Upper lobe of right lung (tissue), 1 donor: Measurements from ENCODE around the gene FRK. TPM values are rescaled to one million over a fixed set of nuclear protein-coding genes. Genes with fewer than 3 reads are reported as not detected.

ENCODE experiments used
- ATAC-seq: fragments of 200-7000 bp; cut with Tn5 transposase; one replicate; pipeline ENCODE4 v1.9.1; 2020; ENCODE audit warnings: mild to moderate bottlenecking, moderate library complexity
- DNase-seq: peaks from one replicate; pipeline ENCODE4 v3.0.0-alpha.2; 2020
- H3K27ac ChIP-seq: fragments of 200-600 bp; one replicate; pipeline ENCODE4 v1.8.0; 2022
- H3K27me3 ChIP-seq: fragments of 200-600 bp; one replicate; pipeline ENCODE4 v1.8.0; 2022; ENCODE audit warnings: mild to moderate bottlenecking
- H3K36me3 ChIP-seq: fragments of 200-600 bp; one replicate; pipeline ENCODE4 v1.8.0; 2022
- H3K4me1 ChIP-seq: fragments of 200-600 bp; one replicate; pipeline ENCODE4 v1.8.0; 2022
- H3K4me3 ChIP-seq: fragments of 200-600 bp; one replicate; pipeline ENCODE4 v1.8.0; 2022; ENCODE audit warnings: mild to moderate bottlenecking
- H3K9me3 ChIP-seq: fragments of 200-600 bp; one replicate; pipeline ENCODE4 v1.8.0; 2022
- CTCF ChIP-seq: fragments of 200-600 bp; IDR thresholded peaks from one replicate; pipeline ENCODE4 v1.8.0; 2022; ENCODE audit warnings: antibody characterized with exemption
- intact Hi-C: fragments of 100-400 bp; cut with DNase I; formaldehyde crosslinking; loops from one replicate; pipeline ENCODE4 v1.11.0; 2022
- total RNA-seq: library from RNA; stranded (reverse); fragmentation: NEBNext Ultra II Directional; extraction: Animal tissue kit (Norgen Biotek cat#: 25700); gene quantifications from one replicate; pipeline ENCODE4 v1.2.1, GENCODE V29; 2021
- donor health status: DM: no; HTN: yes; CAD: no; lungs with severe emphysema.

Gene FRK
- total RNA-seq, 1 donor from 2014 or later = 7.2 TPM

GRCh38 chr6:115899730-115900282 lies 160.9 kb downstream of the FRK start:
- Histone ChIP-seq H3K36me3 (no peaks in the 10 kb centered on the region), H3K4me1 (no peaks in the 10 kb centered on the region), H3K9me3 (no peaks in the 10 kb centered on the region), H3K27ac (no peak overlapping the region), H3K4me3 (no peak overlapping the region), H3K27me3 (no peaks in the 10 kb centered on the region)
- intact Hi-C loops = no loop called here
- no peak for DNase-seq
- no peak for TF ChIP-seq CTCF
- ATAC-seq = no peak

GRCh38 chr6:115898246-115898645 lies 162.4 kb downstream of the FRK start:
- no peaks in the 10 kb centered on the region for H3K4me1 ChIP-seq
- intact Hi-C loops = no loop called here
- no peak overlapping the region for H3K4me3 ChIP-seq
- H3K36me3 ChIP-seq = no peaks in the 10 kb centered on the region
- H3K27me3 ChIP-seq = no peaks in the 10 kb centered on the region
- no peak for ATAC-seq
- DNase-seq = no peak
- TF ChIP-seq CTCF = no peak
- H3K27ac ChIP-seq = no peak overlapping the region
- no peaks in the 10 kb centered on the region for H3K9me3 ChIP-seq

- intact Hi-C loops = no loop called here
- Histone ChIP-seq H3K36me3 (no peaks in the 10 kb centered on the region), H3K4me1 (no peaks in the 10 kb centered on the region), H3K27me3 (no peaks in the 10 kb centered on the region), H3K27ac (no peak overlapping the region), H3K9me3 (no peaks in the 10 kb centered on the region), H3K4me3 (no peak overlapping the region)
- TF ChIP-seq CTCF = peak; percentile 64
- no peak for DNase-seq
- peak; percentile 49 for ATAC-seq
Observed at GRCh38 chr6:115896538-115897129, 164.1 kb downstream of the FRK start.

GRCh38 chr6:115894426-115894992 lies 166.2 kb downstream of the FRK start:
- Histone ChIP-seq H3K27me3 (no peaks in the 10 kb centered on the region), H3K9me3 (no peaks in the 10 kb centered on the region), H3K4me3 (no peak overlapping the region), H3K4me1 (no peaks in the 10 kb centered on the region), H3K36me3 (no peaks in the 10 kb centered on the region), H3K27ac (no peak overlapping the region)
- ATAC-seq = no peak
- no peak for DNase-seq
- no peak for TF ChIP-seq CTCF
- intact Hi-C loops = no loop called here

- Histone ChIP-seq H3K27me3 (no peaks in the 10 kb centered on the region), H3K4me1 (no peaks in the 10 kb centered on the region), H3K36me3 (no peaks in the 10 kb centered on the region), H3K27ac (no peak overlapping the region), H3K4me3 (no peak overlapping the region), H3K9me3 (no peaks in the 10 kb centered on the region)
- DNase-seq (no peak), ATAC-seq (no peak)
- intact Hi-C loops = no loop called here
- no peak for TF ChIP-seq CTCF
Observed at GRCh38 chr6:115891750-115892149, 168.9 kb downstream of the FRK start.
